Measurements from ENCODE around the gene DPCD.

DPCD gene

GRCh38 chr10:101601541-101601940 is 13.4 kb downstream of the DPCD start:
- H3K27me3 ChIP-seq (ENCODE audit: control insufficient read depth in 3 of 3, insufficient read depth in 3 of 3, low read depth in 1 of 3, low read length in 3 of 3): no peaks in the 10 kb centered on the region
- no peak for DNase-seq (ENCODE audit: low spot score)

GRCh38 chr10:101602761-101603398 is 14.8 kb downstream of the DPCD start:
- Histone ChIP-seq H2BK5ac (ENCODE audit: low read length) (no peak overlapping the region), H3K9ac (ENCODE audit: low read depth, low read length, poor library complexity) (no peak overlapping the region), H3K4ac (ENCODE audit: low read length) (no peak overlapping the region), H3K4me2 (ENCODE audit: insufficient read depth, low read length, poor library complexity, severe bottlenecking) (no peak overlapping the region), H3K79me1 (ENCODE audit: low read depth, low read length) (no peaks in the 10 kb centered on the region), H2AK5ac (ENCODE audit: low read depth, low read length) (no peak overlapping the region), H3K36me3 (replicated peaks in 1 of 2; ENCODE audit: control insufficient read depth in 2 of 2, insufficient read depth in 2 of 2, low read length in 2 of 2) (peaks cover 3 to 6% of the 10 kb centered on the region in 2 donors), H3K27ac (replicated peaks; ENCODE audit: low read length) (no peak overlapping the region), H3K23ac (ENCODE audit: low read depth, low read length, poor library complexity) (no peak overlapping the region), H4K8ac (ENCODE audit: low read depth, low read length) (no peak overlapping the region), H3K27me3 (ENCODE audit: control insufficient read depth in 3 of 3, insufficient read depth in 3 of 3, low read depth in 1 of 3, low read length in 3 of 3) (no peaks in the 10 kb centered on the region), H2BK15ac (ENCODE audit: low read length) (no peak overlapping the region), H2AFZ (ENCODE audit: low read length) (no peak overlapping the region), H3K4me1 (ENCODE audit: control insufficient read depth in 2 of 2, insufficient read depth in 1 of 2, low read depth in 1 of 2, low read length in 2 of 2) (peaks cover 0 to 14% of the 10 kb centered on the region in 2 donors), H2BK12ac (ENCODE audit: low read length) (no peak overlapping the region), H3K9me3 (replicated peaks in 1 of 2; ENCODE audit: control insufficient read depth in 2 of 2, insufficient read depth in 1 of 2, low read depth in 1 of 2, low read length in 2 of 2) (no peaks in the 10 kb centered on the region), H3K4me3 (ENCODE audit: low read length in 2 of 2) (no peak overlapping the region), H3K14ac (ENCODE audit: low read length) (no peak overlapping the region), H4K91ac (ENCODE audit: low read depth, low read length, poor library complexity) (no peak overlapping the region), H3K18ac (ENCODE audit: low read length) (peak overlapping the region; percentile 34), H2BK120ac (ENCODE audit: low read depth, low read length) (no peak overlapping the region)
- DNase-seq (ENCODE audit: low spot score): peak; percentile 85
- WGBS, 2 donors (ENCODE audit: extremely low coverage in 2 of 2, insufficient read length in 2 of 2, insufficient replicate concordance in 1 of 2): no CpG with 5 or more reads among the region's 6 CpGs

More at GRCh38 chr10:101601541-101601940, 13.4 kb downstream of the DPCD start:
- no peak overlapping the region for H3K4me3 ChIP-seq (ENCODE audit: low read length in 2 of 2)
- H3K27ac ChIP-seq (replicated peaks; ENCODE audit: low read length): no peak overlapping the region
- no peak overlapping the region for H2AFZ ChIP-seq (ENCODE audit: low read length)
- H3K4me2 ChIP-seq (ENCODE audit: insufficient read depth, low read length, poor library complexity, severe bottlenecking): no peak overlapping the region
- H4K91ac ChIP-seq (ENCODE audit: low read depth, low read length, poor library complexity): no peak overlapping the region
- no peak overlapping the region for H3K18ac ChIP-seq (ENCODE audit: low read length)
- H3K79me1 ChIP-seq (ENCODE audit: low read depth, low read length): no peaks in the 10 kb centered on the region
- H3K4me1 ChIP-seq (ENCODE audit: control insufficient read depth in 2 of 2, insufficient read depth in 1 of 2, low read depth in 1 of 2, low read length in 2 of 2): peaks cover 0 to 9% of the 10 kb centered on the region in 2 donors
- no peak overlapping the region for H3K14ac ChIP-seq (ENCODE audit: low read length)
- H3K36me3 ChIP-seq (replicated peaks in 1 of 2; ENCODE audit: control insufficient read depth in 2 of 2, insufficient read depth in 2 of 2, low read length in 2 of 2): peaks cover 4 to 6% of the 10 kb centered on the region in 2 donors
- H3K4ac ChIP-seq (ENCODE audit: low read length): no peak overlapping the region
- H2BK5ac ChIP-seq (ENCODE audit: low read length): no peak overlapping the region
- H2BK120ac ChIP-seq (ENCODE audit: low read depth, low read length): no peak overlapping the region
- H2BK15ac ChIP-seq (ENCODE audit: low read length): no peak overlapping the region
- no peak overlapping the region for H3K23ac ChIP-seq (ENCODE audit: low read depth, low read length, poor library complexity)
- no peak overlapping the region for H2BK12ac ChIP-seq (ENCODE audit: low read length)
- no peaks in the 10 kb centered on the region for H3K9me3 ChIP-seq (replicated peaks in 1 of 2; ENCODE audit: control insufficient read depth in 2 of 2, insufficient read depth in 1 of 2, low read depth in 1 of 2, low read length in 2 of 2)
- H3K9ac ChIP-seq (ENCODE audit: low read depth, low read length, poor library complexity): no peak overlapping the region
- H4K8ac ChIP-seq (ENCODE audit: low read depth, low read length): no peak overlapping the region
- no CpG with 5 or more reads among the region's 1 CpG for WGBS, 2 donors (ENCODE audit: extremely low coverage in 2 of 2, insufficient read length in 2 of 2, insufficient replicate concordance in 1 of 2)
- peak overlapping the region; percentile 24 for H2AK5ac ChIP-seq (ENCODE audit: low read depth, low read length)

- Histone ChIP-seq H3K9ac (ENCODE audit: low read depth, low read length, poor library complexity) (no peak overlapping the region), H2AK5ac (ENCODE audit: low read depth, low read length) (no peak overlapping the region), H3K36me3 (replicated peaks in 1 of 2; ENCODE audit: control insufficient read depth in 2 of 2, insufficient read depth in 2 of 2, low read length in 2 of 2) (peaks cover 5 to 13% of the 10 kb centered on the region in 2 donors), H2AFZ (ENCODE audit: low read length) (no peak overlapping the region), H4K8ac (ENCODE audit: low read depth, low read length) (no peak overlapping the region), H3K4me1 (ENCODE audit: control insufficient read depth in 2 of 2, insufficient read depth in 1 of 2, low read depth in 1 of 2, low read length in 2 of 2) (peaks cover 0 to 19% of the 10 kb centered on the region in 2 donors), H3K14ac (ENCODE audit: low read length) (no peak overlapping the region), H3K27ac (replicated peaks; ENCODE audit: low read length) (peak overlapping the region; percentile 67), H2BK15ac (ENCODE audit: low read length) (no peak overlapping the region), H2BK120ac (ENCODE audit: low read depth, low read length) (no peak overlapping the region), H3K23ac (ENCODE audit: low read depth, low read length, poor library complexity) (no peak overlapping the region), H2BK5ac (ENCODE audit: low read length) (no peak overlapping the region), H3K79me1 (ENCODE audit: low read depth, low read length) (no peaks in the 10 kb centered on the region), H3K27me3 (ENCODE audit: control insufficient read depth in 3 of 3, insufficient read depth in 3 of 3, low read depth in 1 of 3, low read length in 3 of 3) (no peaks in the 10 kb centered on the region), H2BK12ac (ENCODE audit: low read length) (no peak overlapping the region), H3K4ac (ENCODE audit: low read length) (no peak overlapping the region), H3K18ac (ENCODE audit: low read length) (peak overlapping the region; percentile 15), H3K9me3 (replicated peaks in 1 of 2; ENCODE audit: control insufficient read depth in 2 of 2, insufficient read depth in 1 of 2, low read depth in 1 of 2, low read length in 2 of 2) (no peaks in the 10 kb centered on the region), H4K91ac (ENCODE audit: low read depth, low read length, poor library complexity) (no peak overlapping the region), H3K4me3 (ENCODE audit: low read length in 2 of 2) (no peak overlapping the region), H3K4me2 (ENCODE audit: insufficient read depth, low read length, poor library complexity, severe bottlenecking) (no peak overlapping the region)
- DNase-seq (ENCODE audit: low spot score): no peak
- WGBS, 2 donors (ENCODE audit: extremely low coverage in 2 of 2, insufficient read length in 2 of 2, insufficient replicate concordance in 1 of 2): no CpG with 5 or more reads among the region's 2 CpGs
Measured at GRCh38 chr10:101607124-101607523, 19.0 kb downstream of the DPCD start.

- no peak overlapping the region for H3K4ac ChIP-seq (ENCODE audit: low read length)
- H2BK15ac ChIP-seq (ENCODE audit: low read length): no peak overlapping the region
Measured at GRCh38 chr10:101609481-101609880, 21.4 kb downstream of the DPCD start.

More at GRCh38 chr10:101609481-101609880, 21.4 kb downstream of the DPCD start:
- Histone ChIP-seq H2BK12ac (ENCODE audit: low read length) (no peak overlapping the region), H3K18ac (ENCODE audit: low read length) (no peak overlapping the region), H3K27me3 (ENCODE audit: control insufficient read depth in 3 of 3, insufficient read depth in 3 of 3, low read depth in 1 of 3, low read length in 3 of 3) (peaks cover 0 to 13% (median 0%) of the 10 kb centered on the region in 3 experiments), H2AFZ (ENCODE audit: low read length) (no peak overlapping the region), H4K91ac (ENCODE audit: low read depth, low read length, poor library complexity) (no peak overlapping the region), H2BK5ac (ENCODE audit: low read length) (no peak overlapping the region), H3K4me3 (ENCODE audit: low read length in 2 of 2) (no peak overlapping the region), H3K36me3 (replicated peaks in 1 of 2; ENCODE audit: control insufficient read depth in 2 of 2, insufficient read depth in 2 of 2, low read length in 2 of 2) (peaks cover 5 to 15% of the 10 kb centered on the region in 2 donors), H3K9me3 (replicated peaks in 1 of 2; ENCODE audit: control insufficient read depth in 2 of 2, insufficient read depth in 1 of 2, low read depth in 1 of 2, low read length in 2 of 2) (no peaks in the 10 kb centered on the region), H3K23ac (ENCODE audit: low read depth, low read length, poor library complexity) (no peak overlapping the region), H3K9ac (ENCODE audit: low read depth, low read length, poor library complexity) (no peak overlapping the region), H3K79me1 (ENCODE audit: low read depth, low read length) (no peaks in the 10 kb centered on the region), H3K4me2 (ENCODE audit: insufficient read depth, low read length, poor library complexity, severe bottlenecking) (no peak overlapping the region), H3K4me1 (ENCODE audit: control insufficient read depth in 2 of 2, insufficient read depth in 1 of 2, low read depth in 1 of 2, low read length in 2 of 2) (peaks cover 7 to 32% of the 10 kb centered on the region in 2 donors), H4K8ac (ENCODE audit: low read depth, low read length) (no peak overlapping the region), H3K27ac (replicated peaks; ENCODE audit: low read length) (no peak overlapping the region), H2AK5ac (ENCODE audit: low read depth, low read length) (no peak overlapping the region), H2BK120ac (ENCODE audit: low read depth, low read length) (no peak overlapping the region), H3K14ac (ENCODE audit: low read length) (no peak overlapping the region)
- no CpG with 5 or more reads among the region's 4 CpGs for WGBS, 2 donors (ENCODE audit: extremely low coverage in 2 of 2, insufficient read length in 2 of 2, insufficient replicate concordance in 1 of 2)
- no peak for DNase-seq (ENCODE audit: low spot score)
